ENCODE results near the gene PORCN. TPM values are rescaled to one million over a fixed set of nuclear protein-coding genes. Genes with fewer than 3 reads are reported as not detected.

The PORCN gene
- total RNA-seq, 1 experiment from 2014 or later: 4.6 TPM

DNA sequence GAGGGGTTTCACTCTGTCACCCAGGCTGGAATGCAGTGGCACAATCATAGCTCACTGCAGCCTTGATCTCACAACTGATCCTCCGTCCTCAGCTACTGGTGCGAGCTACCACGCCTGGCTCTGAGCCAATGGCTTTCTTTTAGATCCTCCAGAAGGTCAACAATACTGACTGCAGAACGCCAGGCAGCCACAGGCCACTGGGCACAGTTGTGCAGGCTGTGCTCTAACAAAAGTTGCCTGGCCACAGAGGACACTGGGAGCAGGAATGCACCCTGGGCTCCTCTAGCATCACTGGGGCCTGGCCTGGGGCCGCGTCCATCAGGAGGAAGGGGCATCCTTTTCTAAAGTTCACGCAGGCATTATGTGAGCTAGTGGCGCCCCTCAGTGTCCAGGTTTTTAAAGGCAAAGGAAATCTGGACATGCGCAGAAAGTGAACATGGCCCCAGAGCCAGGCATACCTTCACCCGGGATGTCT lies 14.9 kb upstream of the PORCN start:
- H3K9me3 Mint-ChIP-seq (ENCODE audit: unreplicated experiment): no peaks in the 10 kb centered on the region
- peak in 1 of 2 experiments; percentile 36 for DNase-seq
- CTCF ChIA-PET: interaction anchor here (0.7 kb wide), 1 partner anchor 20 kb away, joined by 3 read pairs; no protein-coding TSS in a partner anchor

DNA sequence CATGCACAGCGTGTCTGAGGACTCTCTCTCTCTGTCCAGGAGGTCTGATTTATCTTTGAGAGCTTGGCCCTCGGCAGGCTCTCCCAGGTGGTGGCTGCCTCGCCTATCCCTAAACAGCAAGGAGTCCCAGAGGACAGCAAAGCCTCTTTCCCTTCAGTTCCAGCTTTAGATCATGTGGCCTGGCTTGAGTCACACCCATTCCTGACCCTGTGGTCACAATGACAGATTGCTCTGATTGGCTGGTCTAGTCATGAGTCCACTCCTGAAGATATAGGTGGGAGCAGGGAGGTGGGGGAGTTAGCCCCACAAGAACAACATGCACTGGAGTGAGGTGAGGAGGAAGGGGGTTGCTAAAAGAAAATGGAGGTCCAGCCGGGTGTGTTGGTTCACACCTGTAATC lies 12.1 kb upstream of the PORCN start:
- H3K4me3 Mint-ChIP-seq (ENCODE audit: unreplicated experiment): no peak overlapping the region
- DNase-seq: no peak
- H3K4me1 Mint-ChIP-seq (ENCODE audit: low read depth, unreplicated experiment): peaks cover 6% of the 10 kb centered on the region
- intact Hi-C loops (cut with micrococcal nuclease; ENCODE audit: unreplicated experiment): no loop called here
- no peak overlapping the region for H3K4me3 ChIP-seq (ENCODE audit: low read depth, low read length)
- ChIA-PET CTCF (no interaction called here), POLR2A (no interaction called here)
- H3K4me1 ChIP-seq: no peaks in the 10 kb centered on the region
- no peaks in the 10 kb centered on the region for H3K9me3 ChIP-seq
- BruUV-seq (replicated peaks): no TSS peak
- TF ChIP-seq, protein P1, sequence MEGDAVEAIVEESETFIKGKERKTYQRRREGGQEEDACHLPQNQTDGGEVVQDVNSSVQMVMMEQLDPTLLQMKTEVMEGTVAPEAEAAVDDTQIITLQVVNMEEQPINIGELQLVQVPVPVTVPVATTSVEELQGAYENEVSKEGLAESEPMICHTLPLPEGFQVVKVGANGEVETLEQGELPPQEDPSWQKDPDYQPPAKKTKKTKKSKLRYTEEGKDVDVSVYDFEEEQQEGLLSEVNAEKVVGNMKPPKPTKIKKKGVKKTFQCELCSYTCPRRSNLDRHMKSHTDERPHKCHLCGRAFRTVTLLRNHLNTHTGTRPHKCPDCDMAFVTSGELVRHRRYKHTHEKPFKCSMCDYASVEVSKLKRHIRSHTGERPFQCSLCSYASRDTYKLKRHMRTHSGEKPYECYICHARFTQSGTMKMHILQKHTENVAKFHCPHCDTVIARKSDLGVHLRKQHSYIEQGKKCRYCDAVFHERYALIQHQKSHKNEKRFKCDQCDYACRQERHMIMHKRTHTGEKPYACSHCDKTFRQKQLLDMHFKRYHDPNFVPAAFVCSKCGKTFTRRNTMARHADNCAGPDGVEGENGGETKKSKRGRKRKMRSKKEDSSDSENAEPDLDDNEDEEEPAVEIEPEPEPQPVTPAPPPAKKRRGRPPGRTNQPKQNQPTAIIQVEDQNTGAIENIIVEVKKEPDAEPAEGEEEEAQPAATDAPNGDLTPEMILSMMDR (IDR thresholded peaks at IDR 0.05; ENCODE audit: insufficient read depth in 1 of 2, low read depth in 1 of 2, low read length in 1 of 2, severe bottlenecking in 1 of 2, unreplicated experiment in 1 of 2): no peak
- H3K9me3 Mint-ChIP-seq (ENCODE audit: unreplicated experiment): no peaks in the 10 kb centered on the region
- H3K27me3 Mint-ChIP-seq (ENCODE audit: insufficient read depth, unreplicated experiment): no peaks in the 10 kb centered on the region
- no peaks in the 10 kb centered on the region for H3K36me3 ChIP-seq (ENCODE audit: control insufficient read depth, insufficient read depth, low read length)
- no peak overlapping the region for H3K27ac Mint-ChIP-seq (ENCODE audit: unreplicated experiment)
- H3K27me3 ChIP-seq (replicated peaks; ENCODE audit: control insufficient read depth, insufficient read depth, low read length): no peaks in the 10 kb centered on the region
- no peaks in the 10 kb centered on the region for H3K36me3 Mint-ChIP-seq (ENCODE audit: insufficient read depth, unreplicated experiment)

More for the DNA sequence above, 14.9 kb upstream of the PORCN start:
- no TSS peak for BruUV-seq (replicated peaks)
- Mint-ChIP-seq H3K27ac (ENCODE audit: unreplicated experiment) (no peak overlapping the region), H3K27me3 (ENCODE audit: insufficient read depth, unreplicated experiment) (no peaks in the 10 kb centered on the region), H3K4me1 (ENCODE audit: low read depth, unreplicated experiment) (peaks cover 6% of the 10 kb centered on the region), H3K36me3 (ENCODE audit: insufficient read depth, unreplicated experiment) (no peaks in the 10 kb centered on the region), H3K4me3 (ENCODE audit: unreplicated experiment) (no peak overlapping the region)
- intact Hi-C loops (cut with micrococcal nuclease; ENCODE audit: unreplicated experiment): loop anchor here (1.0 kb wide), 1 partner anchor 411 kb away; no protein-coding TSS in a partner anchor
- TF ChIP-seq, protein P1 (IDR thresholded peaks at IDR 0.05; ENCODE audit: insufficient read depth in 1 of 2, low read depth in 1 of 2, low read length in 1 of 2, severe bottlenecking in 1 of 2, unreplicated experiment in 1 of 2): peak in 1 of 2 experiments; percentile 18
- POLR2A ChIA-PET: no interaction called here
- Histone ChIP-seq H3K27me3 (replicated peaks; ENCODE audit: control insufficient read depth, insufficient read depth, low read length) (no peaks in the 10 kb centered on the region), H3K36me3 (ENCODE audit: control insufficient read depth, insufficient read depth, low read length) (no peaks in the 10 kb centered on the region), H3K4me3 (ENCODE audit: low read depth, low read length) (no peak overlapping the region), H3K4me1 (no peaks in the 10 kb centered on the region), H3K9me3 (no peaks in the 10 kb centered on the region)

DNA sequence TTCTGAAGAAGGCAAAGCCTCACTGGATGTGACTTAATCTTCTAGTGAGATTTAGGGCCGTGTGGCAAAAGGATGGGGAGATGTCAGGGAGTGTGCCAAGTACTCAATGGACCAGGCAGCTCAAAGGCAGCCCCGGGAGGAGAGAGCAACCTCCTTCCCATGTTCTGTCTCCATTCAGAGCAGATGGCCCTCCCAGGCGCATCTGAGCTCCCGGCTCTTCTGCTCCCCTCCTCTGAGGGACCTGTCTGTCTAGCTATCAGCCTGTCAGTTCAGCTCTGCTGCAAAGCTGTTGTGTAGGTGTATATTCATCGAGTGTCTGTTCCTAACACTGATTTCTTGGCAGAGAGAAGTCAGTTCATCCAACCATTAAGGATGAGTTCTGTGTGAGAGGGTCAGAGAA lies 10.9 kb upstream of the PORCN start:
- TF ChIP-seq, protein P1 (IDR thresholded peaks at IDR 0.05; ENCODE audit: insufficient read depth in 1 of 2, low read depth in 1 of 2, low read length in 1 of 2, severe bottlenecking in 1 of 2, unreplicated experiment in 1 of 2): no peak
- POLR2A ChIA-PET: no interaction called here
- Histone ChIP-seq H3K36me3 (ENCODE audit: control insufficient read depth, insufficient read depth, low read length) (no peaks in the 10 kb centered on the region), H3K4me1 (no peaks in the 10 kb centered on the region), H3K27me3 (replicated peaks; ENCODE audit: control insufficient read depth, insufficient read depth, low read length) (no peaks in the 10 kb centered on the region), H3K4me3 (ENCODE audit: low read depth, low read length) (no peak overlapping the region), H3K9me3 (no peaks in the 10 kb centered on the region)
- H3K27ac Mint-ChIP-seq (ENCODE audit: unreplicated experiment): no peak overlapping the region
- intact Hi-C loops (cut with micrococcal nuclease; ENCODE audit: unreplicated experiment): no loop called here
- no peaks in the 10 kb centered on the region for H3K27me3 Mint-ChIP-seq (ENCODE audit: insufficient read depth, unreplicated experiment)
- H3K36me3 Mint-ChIP-seq (ENCODE audit: insufficient read depth, unreplicated experiment): no peaks in the 10 kb centered on the region
- no peak overlapping the region for H3K4me3 Mint-ChIP-seq (ENCODE audit: unreplicated experiment)
- BruUV-seq (replicated peaks): no TSS peak
- no peaks in the 10 kb centered on the region for H3K9me3 Mint-ChIP-seq (ENCODE audit: unreplicated experiment)
- no peak for DNase-seq
- CTCF ChIA-PET: no interaction called here
- H3K4me1 Mint-ChIP-seq (ENCODE audit: low read depth, unreplicated experiment): no peaks in the 10 kb centered on the region

Data from Caco-2 (cell line).